ENCODE data around the gene TRMT10B. TPM values are rescaled to one million over a fixed set of nuclear protein-coding genes. Genes with fewer than 3 reads are reported as not detected.

The TRMT10B gene
- total and polyA plus RNA-seq, 10 of the 15 experiments (the other 5 are each of a cell fraction or from before 2014, with no cell fraction given), result 3.7 to 11.7 (median 6.8) TPM

DNA sequence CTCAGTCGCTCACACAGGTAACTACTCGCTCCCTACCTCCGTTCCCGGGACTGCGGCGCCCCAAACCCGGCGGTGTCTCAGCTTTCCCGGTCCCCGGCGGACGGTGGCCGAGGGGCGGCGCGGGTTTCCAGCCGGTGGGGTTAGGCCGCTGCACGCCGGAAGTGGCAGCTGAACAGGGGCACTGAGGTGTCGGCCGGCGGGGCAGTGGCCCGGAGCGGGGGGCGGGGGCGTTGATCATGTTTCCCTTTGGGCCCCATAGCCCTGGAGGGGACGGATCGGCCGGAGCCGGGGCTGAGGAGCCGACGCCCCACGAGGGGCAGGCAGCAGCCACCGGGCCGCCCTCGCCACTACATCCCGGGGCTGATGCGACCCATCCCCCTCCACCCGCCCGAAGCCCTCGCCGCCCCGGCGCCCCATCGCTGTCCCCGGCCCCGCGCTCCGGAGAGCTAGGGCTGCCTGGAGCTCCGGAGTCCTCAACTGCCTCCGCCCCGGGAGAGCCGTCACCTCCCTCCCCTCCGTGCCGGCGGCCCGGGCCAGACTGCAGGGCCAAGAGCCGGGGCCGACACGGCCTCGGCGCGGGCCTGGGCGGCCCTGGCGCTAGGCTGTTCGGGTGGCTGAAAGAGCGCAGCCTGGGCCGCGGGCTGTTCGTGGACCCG lies 47.2 kb downstream of the TRMT10B start, which contains the start of gene DCAF10 (continued):
- TF ChIP-seq ZNF622 (IDR thresholded peaks at IDR 0.05), result no peak
- TF ChIP-seq, protein P1, sequence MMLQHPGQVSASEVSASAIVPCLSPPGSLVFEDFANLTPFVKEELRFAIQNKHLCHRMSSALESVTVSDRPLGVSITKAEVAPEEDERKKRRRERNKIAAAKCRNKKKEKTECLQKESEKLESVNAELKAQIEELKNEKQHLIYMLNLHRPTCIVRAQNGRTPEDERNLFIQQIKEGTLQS (IDR thresholded peaks at IDR 0.05; ENCODE audit: borderline replicate concordance, extremely low read depth, low read depth, low read length), result no peak
- peak; percentile 96 for TF ChIP-seq LARP7 (IDR thresholded peaks at IDR 0.05)
- TF ChIP-seq POLR2A (IDR thresholded peaks at IDR 0.05; ENCODE audit: low read depth, low read length), result peak; percentile 95
- peak; percentile 96; the same call in 1 of the 2 replicates for TF ChIP-seq ASH2L (IDR thresholded peaks at IDR 0.05; ENCODE audit: borderline replicate concordance, low read depth)
- TF ChIP-seq CBX5 (IDR thresholded peaks at IDR 0.05; ENCODE audit: low read depth), result peak; percentile 99
- no peak for TF ChIP-seq SUPT20H (IDR thresholded peaks at IDR 0.05; ENCODE audit: borderline replicate concordance, control insufficient read depth, low read depth, low read length)
- TF ChIP-seq, protein P2, sequence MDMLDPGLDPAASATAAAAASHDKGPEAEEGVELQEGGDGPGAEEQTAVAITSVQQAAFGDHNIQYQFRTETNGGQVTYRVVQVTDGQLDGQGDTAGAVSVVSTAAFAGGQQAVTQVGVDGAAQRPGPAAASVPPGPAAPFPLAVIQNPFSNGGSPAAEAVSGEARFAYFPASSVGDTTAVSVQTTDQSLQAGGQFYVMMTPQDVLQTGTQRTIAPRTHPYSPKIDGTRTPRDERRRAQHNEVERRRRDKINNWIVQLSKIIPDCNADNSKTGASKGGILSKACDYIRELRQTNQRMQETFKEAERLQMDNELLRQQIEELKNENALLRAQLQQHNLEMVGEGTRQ (IDR thresholded peaks at IDR 0.05; ENCODE audit: borderline replicate concordance, low read depth, low read length), result no peak
- TF ChIP-seq TARDBP (IDR thresholded peaks at IDR 0.05; ENCODE audit: borderline replicate concordance), result peak; percentile 89; the same call in 1 of the 2 replicates
- TF ChIP-seq, protein P3, sequence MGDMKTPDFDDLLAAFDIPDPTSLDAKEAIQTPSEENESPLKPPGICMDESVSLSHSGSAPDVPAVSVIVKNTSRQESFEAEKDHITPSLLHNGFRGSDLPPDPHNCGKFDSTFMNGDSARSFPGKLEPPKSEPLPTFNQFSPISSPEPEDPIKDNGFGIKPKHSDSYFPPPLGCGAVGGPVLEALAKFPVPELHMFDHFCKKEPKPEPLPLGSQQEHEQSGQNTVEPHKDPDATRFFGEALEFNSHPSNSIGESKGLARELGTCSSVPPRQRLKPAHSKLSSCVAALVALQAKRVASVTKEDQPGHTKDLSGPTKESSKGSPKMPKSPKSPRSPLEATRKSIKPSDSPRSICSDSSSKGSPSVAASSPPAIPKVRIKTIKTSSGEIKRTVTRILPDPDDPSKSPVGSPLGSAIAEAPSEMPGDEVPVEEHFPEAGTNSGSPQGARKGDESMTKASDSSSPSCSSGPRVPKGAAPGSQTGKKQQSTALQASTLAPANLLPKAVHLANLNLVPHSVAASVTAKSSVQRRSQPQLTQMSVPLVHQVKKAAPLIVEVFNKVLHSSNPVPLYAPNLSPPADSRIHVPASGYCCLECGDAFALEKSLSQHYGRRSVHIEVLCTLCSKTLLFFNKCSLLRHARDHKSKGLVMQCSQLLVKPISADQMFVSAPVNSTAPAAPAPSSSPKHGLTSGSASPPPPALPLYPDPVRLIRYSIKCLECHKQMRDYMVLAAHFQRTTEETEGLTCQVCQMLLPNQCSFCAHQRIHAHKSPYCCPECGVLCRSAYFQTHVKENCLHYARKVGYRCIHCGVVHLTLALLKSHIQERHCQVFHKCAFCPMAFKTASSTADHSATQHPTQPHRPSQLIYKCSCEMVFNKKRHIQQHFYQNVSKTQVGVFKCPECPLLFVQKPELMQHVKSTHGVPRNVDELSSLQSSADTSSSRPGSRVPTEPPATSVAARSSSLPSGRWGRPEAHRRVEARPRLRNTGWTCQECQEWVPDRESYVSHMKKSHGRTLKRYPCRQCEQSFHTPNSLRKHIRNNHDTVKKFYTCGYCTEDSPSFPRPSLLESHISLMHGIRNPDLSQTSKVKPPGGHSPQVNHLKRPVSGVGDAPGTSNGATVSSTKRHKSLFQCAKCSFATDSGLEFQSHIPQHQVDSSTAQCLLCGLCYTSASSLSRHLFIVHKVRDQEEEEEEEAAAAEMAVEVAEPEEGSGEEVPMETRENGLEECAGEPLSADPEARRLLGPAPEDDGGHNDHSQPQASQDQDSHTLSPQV (IDR thresholded peaks at IDR 0.05), result no peak
- peak; percentile 19; the same call in 1 of the 2 replicates for TF ChIP-seq ZNF384 (IDR thresholded peaks at IDR 0.05; ENCODE audit: borderline replicate concordance, low read depth, low read length)
- TF ChIP-seq, protein P4, sequence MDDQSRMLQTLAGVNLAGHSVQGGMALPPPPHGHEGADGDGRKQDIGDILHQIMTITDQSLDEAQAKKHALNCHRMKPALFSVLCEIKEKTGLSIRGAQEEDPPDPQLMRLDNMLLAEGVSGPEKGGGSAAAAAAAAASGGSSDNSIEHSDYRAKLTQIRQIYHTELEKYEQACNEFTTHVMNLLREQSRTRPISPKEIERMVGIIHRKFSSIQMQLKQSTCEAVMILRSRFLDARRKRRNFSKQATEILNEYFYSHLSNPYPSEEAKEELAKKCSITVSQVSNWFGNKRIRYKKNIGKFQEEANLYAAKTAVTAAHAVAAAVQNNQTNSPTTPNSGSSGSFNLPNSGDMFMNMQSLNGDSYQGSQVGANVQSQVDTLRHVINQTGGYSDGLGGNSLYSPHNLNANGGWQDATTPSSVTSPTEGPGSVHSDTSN (IDR thresholded peaks at IDR 0.05; ENCODE audit: insufficient replicate concordance, low read depth, low read length), result peak; percentile 44
- peak; percentile 74; the same call in 1 of the 2 replicates for TF ChIP-seq IRF4 (IDR thresholded peaks at IDR 0.05; ENCODE audit: low read depth, low read length)
- TF ChIP-seq HDAC2 (IDR thresholded peaks at IDR 0.05), result no peak
- no peak for TF ChIP-seq CEBPB (IDR thresholded peaks at IDR 0.05; ENCODE audit: borderline replicate concordance in 1 of 2, low read depth in 2 of 2, low read length in 2 of 2)
- TF ChIP-seq KAT2A (conservative IDR thresholded peaks at IDR 0.05; ENCODE audit: control insufficient read depth, low read depth, low read length), result no peak
- TF ChIP-seq SIX5 (IDR thresholded peaks at IDR 0.05; ENCODE audit: low read depth, low read length, severe bottlenecking), result peak; percentile 71
- no peak for TF ChIP-seq BRCA1 (IDR thresholded peaks at IDR 0.05; ENCODE audit: low read depth, low read length)
- peak; percentile 76 for TF ChIP-seq BACH1 (IDR thresholded peaks at IDR 0.05; ENCODE audit: borderline replicate concordance)
- peak; percentile 84 for TF ChIP-seq NR2C1 (IDR thresholded peaks at IDR 0.05)
- no peak for TF ChIP-seq PAX8 (IDR thresholded peaks at IDR 0.05)
- TF ChIP-seq, protein P5, sequence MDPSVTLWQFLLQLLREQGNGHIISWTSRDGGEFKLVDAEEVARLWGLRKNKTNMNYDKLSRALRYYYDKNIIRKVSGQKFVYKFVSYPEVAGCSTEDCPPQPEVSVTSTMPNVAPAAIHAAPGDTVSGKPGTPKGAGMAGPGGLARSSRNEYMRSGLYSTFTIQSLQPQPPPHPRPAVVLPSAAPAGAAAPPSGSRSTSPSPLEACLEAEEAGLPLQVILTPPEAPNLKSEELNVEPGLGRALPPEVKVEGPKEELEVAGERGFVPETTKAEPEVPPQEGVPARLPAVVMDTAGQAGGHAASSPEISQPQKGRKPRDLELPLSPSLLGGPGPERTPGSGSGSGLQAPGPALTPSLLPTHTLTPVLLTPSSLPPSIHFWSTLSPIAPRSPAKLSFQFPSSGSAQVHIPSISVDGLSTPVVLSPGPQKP (IDR thresholded peaks at IDR 0.05; ENCODE audit: low read depth, low read length), result peak; percentile 95
